HG02798 (cell line): ENCODE data around the gene ZNF423.

ENCODE experiments used
- ATAC-seq: cut with Tn5 transposase; IDR thresholded peaks from one replicate; pipeline ENCODE4 v1.9.1; 2021; ENCODE audit warnings: mild to moderate bottlenecking; ENCODE audit not compliant: unreplicated experiment, poor library complexity

The ZNF423 gene

GRCh38 chr16:49528060-49528865, 327.6 kb downstream of the ZNF423 start:
- no peak for ATAC-seq

GRCh38 chr16:49527611-49528010, 328.3 kb downstream of the ZNF423 start:
- no peak for ATAC-seq

GRCh38 chr16:49526860-49527365, 329.0 kb downstream of the ZNF423 start:
- no peak for ATAC-seq

- ATAC-seq, result no peak
Measured at GRCh38 chr16:49524947-49525315, 331.0 kb downstream of the ZNF423 start.

- ATAC-seq, result no peak
Measured at GRCh38 chr16:49524216-49524946, 331.5 kb downstream of the ZNF423 start.

- ATAC-seq, result no peak
Measured at GRCh38 chr16:49523435-49524159, 332.3 kb downstream of the ZNF423 start.

GRCh38 chr16:49521734-49522325, 334.1 kb downstream of the ZNF423 start:
- no peak for ATAC-seq

GRCh38 chr16:49520492-49521038, 335.3 kb downstream of the ZNF423 start:
- ATAC-seq, result no peak

- ATAC-seq, result no peak
Measured at GRCh38 chr16:49519741-49520140, 336.2 kb downstream of the ZNF423 start.

GRCh38 chr16:49519008-49519656, 336.8 kb downstream of the ZNF423 start:
- ATAC-seq, result no peak

- ATAC-seq, result no peak
Measured at GRCh38 chr16:49516382-49517036, 339.4 kb downstream of the ZNF423 start.

- ATAC-seq, result no peak
Measured at GRCh38 chr16:49515861-49516260, 340.1 kb downstream of the ZNF423 start.

GRCh38 chr16:49515016-49515565, 340.8 kb downstream of the ZNF423 start:
- ATAC-seq, result no peak

GRCh38 chr16:49514073-49514980, 341.6 kb downstream of the ZNF423 start:
- ATAC-seq, result no peak

GRCh38 chr16:49513040-49513439, 342.9 kb downstream of the ZNF423 start:
- no peak for ATAC-seq

GRCh38 chr16:49510654-49511305, 345.1 kb downstream of the ZNF423 start:
- no peak for ATAC-seq

- no peak for ATAC-seq
Measured at GRCh38 chr16:49510141-49510540, 345.8 kb downstream of the ZNF423 start.
